Measurements from ENCODE around the gene SCAPER.

DNA sequence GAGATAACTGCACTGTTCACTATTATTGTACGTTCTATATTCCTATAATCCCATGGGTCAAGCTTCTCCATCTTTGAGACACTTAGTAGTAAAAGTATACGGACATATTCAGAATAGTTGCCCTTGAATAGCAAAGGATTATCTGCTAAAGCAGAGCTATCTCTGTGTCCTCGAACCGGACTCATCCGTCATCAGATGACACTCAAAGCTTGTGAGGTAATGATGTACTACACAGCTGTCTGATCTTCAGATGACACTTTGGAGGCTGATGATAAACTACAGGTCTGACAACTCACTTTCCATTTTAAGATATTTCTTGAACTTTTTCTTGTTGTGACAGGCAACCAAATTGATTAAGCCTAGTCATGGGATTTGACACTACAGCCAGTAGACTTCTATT lies 240.2 kb downstream of the SCAPER start:
- no peak for TF ChIP-seq TCF12 (IDR thresholded peaks at IDR 0.05; ENCODE audit: low read depth, low read length)
- TF ChIP-seq, protein P1, sequence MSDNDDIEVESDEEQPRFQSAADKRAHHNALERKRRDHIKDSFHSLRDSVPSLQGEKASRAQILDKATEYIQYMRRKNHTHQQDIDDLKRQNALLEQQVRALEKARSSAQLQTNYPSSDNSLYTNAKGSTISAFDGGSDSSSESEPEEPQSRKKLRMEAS (IDR thresholded peaks at IDR 0.05; ENCODE audit: low read depth, low read length): no peak
- TF ChIP-seq EP300 (IDR thresholded peaks at IDR 0.05; ENCODE audit: borderline replicate concordance in 1 of 2, control insufficient read depth in 1 of 2, low read depth in 2 of 2, low read length in 2 of 2): no peak
- no peak for TF ChIP-seq CHD4 (IDR thresholded peaks at IDR 0.05)
- no peak for TF ChIP-seq CREB1 (IDR thresholded peaks at IDR 0.05; ENCODE audit: low read depth)
- TF ChIP-seq CHD2 (IDR thresholded peaks at IDR 0.05; ENCODE audit: borderline replicate concordance, low read depth, low read length): no peak
- no peak for TF ChIP-seq CEBPB (IDR thresholded peaks at IDR 0.05; ENCODE audit: borderline replicate concordance in 1 of 2, low read depth in 2 of 2, low read length in 2 of 2)
- no peak for TF ChIP-seq EZH2 (IDR thresholded peaks at IDR 0.05; ENCODE audit: borderline replicate concordance, control insufficient read depth, low read depth, low read length)
- TF ChIP-seq JUND (IDR thresholded peaks at IDR 0.05; ENCODE audit: low read depth, low read length): no peak
- no peak for TF ChIP-seq MTA3 (IDR thresholded peaks at IDR 0.05; ENCODE audit: borderline replicate concordance, low read length)
- no peak for TF ChIP-seq KDM1A (IDR thresholded peaks at IDR 0.05; ENCODE audit: borderline replicate concordance)
- TF ChIP-seq, protein P2, sequence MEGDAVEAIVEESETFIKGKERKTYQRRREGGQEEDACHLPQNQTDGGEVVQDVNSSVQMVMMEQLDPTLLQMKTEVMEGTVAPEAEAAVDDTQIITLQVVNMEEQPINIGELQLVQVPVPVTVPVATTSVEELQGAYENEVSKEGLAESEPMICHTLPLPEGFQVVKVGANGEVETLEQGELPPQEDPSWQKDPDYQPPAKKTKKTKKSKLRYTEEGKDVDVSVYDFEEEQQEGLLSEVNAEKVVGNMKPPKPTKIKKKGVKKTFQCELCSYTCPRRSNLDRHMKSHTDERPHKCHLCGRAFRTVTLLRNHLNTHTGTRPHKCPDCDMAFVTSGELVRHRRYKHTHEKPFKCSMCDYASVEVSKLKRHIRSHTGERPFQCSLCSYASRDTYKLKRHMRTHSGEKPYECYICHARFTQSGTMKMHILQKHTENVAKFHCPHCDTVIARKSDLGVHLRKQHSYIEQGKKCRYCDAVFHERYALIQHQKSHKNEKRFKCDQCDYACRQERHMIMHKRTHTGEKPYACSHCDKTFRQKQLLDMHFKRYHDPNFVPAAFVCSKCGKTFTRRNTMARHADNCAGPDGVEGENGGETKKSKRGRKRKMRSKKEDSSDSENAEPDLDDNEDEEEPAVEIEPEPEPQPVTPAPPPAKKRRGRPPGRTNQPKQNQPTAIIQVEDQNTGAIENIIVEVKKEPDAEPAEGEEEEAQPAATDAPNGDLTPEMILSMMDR (IDR thresholded peaks at IDR 0.05 in 2 of 3, conservative IDR thresholded peaks at IDR 0.05 in 1 of 3; ENCODE audit: control insufficient read depth in 2 of 3, extremely low read depth in 1 of 3, insufficient read depth in 1 of 3, low read depth in 3 of 3, low read length in 3 of 3): no peak
- no peak for TF ChIP-seq GABPA (IDR thresholded peaks at IDR 0.05; ENCODE audit: low read depth)
- no peak for TF ChIP-seq EGR1 (IDR thresholded peaks at IDR 0.05; ENCODE audit: borderline replicate concordance in 1 of 2, low read depth in 2 of 2, low read length in 2 of 2)

All from GM12878 (cell line).